A549 (cell line): ENCODE data around the gene QDPR. TPM values are rescaled to one million over a fixed set of nuclear protein-coding genes. Genes with fewer than 3 reads are reported as not detected.
A peak's percentile ranks its signal among the peaks of the same experiment; 100 is the strongest.
"Not testable (repeated sequence)": the region's sequence is repeated elsewhere in the genome, so short reads cannot be mapped to it uniquely, and the experiment has no call there.

Experiments
- ATAC-seq, 2 experiments: fragments of 200-7000 bp in 1 of 2; fragments of >200 bp in 1 of 2; cut with Nextera tagmentation in 1 of 2; cut with Tn5 transposase in 1 of 2; 3 replicates each; pipeline versions ENCODE4 v1.8.0 to v1.9.1; 2018 to 2020; ENCODE audit warnings: mild to moderate bottlenecking in 1 of 2, moderate library complexity in 1 of 2
- CTCF ChIA-PET: fragments of 300-600 bp; sonication (Branson Sonifier 250); formaldehyde crosslinking; extraction: SDS; loops from one replicate; lab custom pipeline; 2021; ENCODE audit warnings: antibody characterized with exemption, inconsistent platforms; lab: Yijun Ruan, JAX
- POLR2A ChIA-PET: fragments of 350-600 bp; formaldehyde crosslinking; extraction: SDS; loops from one replicate; lab custom pipeline; 2021; ENCODE audit warnings: antibody characterized with exemption, inconsistent platforms; lab: Yijun Ruan, JAX
- DNase-seq, 2 experiments: peaks; one replicate each; pipeline versions ENCODE4 v3.0.0 to v3.0.0-alpha.2; 2011 to 2016; ENCODE audit warnings: low read depth in 1 of 2, low spot score in 1 of 2
- FAIRE-seq: peaks from 2 replicates; lab custom pipeline; 2011; peaks lifted over from hg19 to GRCh38; lab: Jason Lieb, UNC
- H3K27ac ChIP-seq, 2 experiments: fragments of >200 bp; sonication (Bioruptor Twin); formaldehyde crosslinking; 3 replicates each; pipeline ENCODE4 v1.5.1; 2016 to 2017
- H3K4me1 ChIP-seq: fragments of >200 bp; sonication (Bioruptor Twin); formaldehyde crosslinking; 3 replicates; pipeline ENCODE4 v1.6.1; 2016
- H3K4me2 ChIP-seq: fragments of >200 bp; sonication (Bioruptor Twin); formaldehyde crosslinking; 3 replicates; pipeline ENCODE4 v1.6.1; 2016
- H3K4me3 ChIP-seq: fragments of >200 bp; sonication (Bioruptor Twin); formaldehyde crosslinking; 3 replicates; pipeline ENCODE4 v1.5.1; 2016
- H3K9me3 ChIP-seq: fragments of >200 bp; sonication (Bioruptor Twin); formaldehyde crosslinking; 3 replicates; pipeline ENCODE4 v1.6.1; 2016
- CBX2 ChIP-seq: fragments of 200-600 bp; sonication (generic); IDR thresholded peaks from 2 replicates; pipeline ENCODE4 v1.6.1; 2016; ENCODE audit warnings: low read depth, mild to moderate bottlenecking, borderline replicate concordance
- CHD2 ChIP-seq: fragments of 150-350 bp; IDR thresholded peaks from 2 replicates; pipeline ENCODE4 v1.6.1; 2014; ENCODE audit warnings: low read length; ENCODE audit not compliant: partially characterized antibody
- FOSL2 ChIP-seq, 2 experiments: fragments of 450-650 bp in 1 of 2; fragments of >200 bp in 1 of 2; sonication (Bioruptor Twin) in 1 of 2; formaldehyde crosslinking; IDR thresholded peaks; 2 replicates each; pipeline versions ENCODE4 v1.5.0 to v1.6.1; 2016 to 2020; ENCODE audit warnings: mild to moderate bottlenecking in 1 of 2, moderate library complexity in 1 of 2
- HOXA7 ChIP-seq: fragments of 250-450 bp; sonication (Bioruptor Pico); IDR thresholded peaks from 2 replicates; pipeline ENCODE4 v1.5.0; 2020; ENCODE audit warnings: mild to moderate bottlenecking, moderate library complexity
- JUN ChIP-seq, 2 experiments: fragments of >200 bp; sonication (Bioruptor Twin); formaldehyde crosslinking; IDR thresholded peaks; 2 replicates in 1 of 2; 3 replicates in 1 of 2; pipeline ENCODE4 v1.6.1; 2016 to 2017
- KDM1A ChIP-seq: fragments of 200-600 bp; sonication (generic); IDR thresholded peaks from 2 replicates; pipeline ENCODE4 v1.6.1; 2016; ENCODE audit warnings: low read depth, mild to moderate bottlenecking
- MAFK ChIP-seq: fragments of 450-650 bp; IDR thresholded peaks from 2 replicates; pipeline ENCODE4 v1.6.1; 2014; ENCODE audit not compliant: partially characterized antibody
- NFE2L2 ChIP-seq: fragments of 150-350 bp; conservative IDR thresholded peaks from 2 replicates; pipeline ENCODE4 v1.6.1; 2014; ENCODE audit warnings: low read length
- RAD21 ChIP-seq, 2 experiments: fragments of >200 bp in 1 of 2; sonication (Bioruptor Twin) in 1 of 2; formaldehyde crosslinking in 1 of 2; IDR thresholded peaks in 1 of 2; conservative IDR thresholded peaks in 1 of 2; 2 replicates in 1 of 2; 3 replicates in 1 of 2; pipeline ENCODE4 v1.6.1; 2012 to 2018; ENCODE audit warnings: inconsistent platforms in 1 of 2
- RARB ChIP-seq: fragments of 250-450 bp; sonication (Bioruptor Pico); IDR thresholded peaks from 2 replicates; pipeline ENCODE4 v1.8.0; 2021; ENCODE audit warnings: mild to moderate bottlenecking, moderate library complexity
- SMC3 ChIP-seq: fragments of >200 bp; sonication (Bioruptor Twin); formaldehyde crosslinking; IDR thresholded peaks from 3 replicates; pipeline ENCODE4 v1.6.1; 2018; ENCODE audit warnings: inconsistent platforms
- SREBF2 ChIP-seq: fragments of 450-650 bp; IDR thresholded peaks from 2 replicates; pipeline ENCODE4 v1.6.1; 2014; ENCODE audit warnings: mild to moderate bottlenecking, moderate library complexity
- TFCP2L1 ChIP-seq: fragments of 250-450 bp; sonication (Bioruptor Pico); IDR thresholded peaks from 2 replicates; pipeline ENCODE4 v1.5.0; 2021; ENCODE audit warnings: mild to moderate bottlenecking
- TP53 ChIP-seq: fragments of 250-450 bp; sonication (Bioruptor Pico); IDR thresholded peaks from 2 replicates; pipeline ENCODE4 v1.5.0; 2021; ENCODE audit warnings: mild to moderate bottlenecking, moderate library complexity
- ZC3H11A ChIP-seq: fragments of 450-650 bp; IDR thresholded peaks from 2 replicates; pipeline ENCODE4 v1.6.1; 2014; ENCODE audit warnings: antibody characterized with exemption, mild to moderate bottlenecking
- ZFP36 ChIP-seq: fragments of 450-650 bp; IDR thresholded peaks from 2 replicates; pipeline ENCODE4 v1.6.1; 2014; ENCODE audit warnings: borderline replicate concordance; ENCODE audit not compliant: partially characterized antibody
- WGBS: methylation state at CpG from one replicate; pipeline ENCODE4 v1.1.6; 2017; ENCODE audit errors: missing lambda C conversion rate; 5-methylcytosine and 5-hydroxymethylcytosine counted together
- polyA plus RNA-seq, 4 experiments: library from polyadenylated mRNA; depleted of rRNA in 3 of 4; stranded (reverse); fragments of >200 nt; fragmentation: RNase III in 1 of 4; extraction: RNeasy Plus Mini Kit Qiagen cat#74134 plus additional on column Dnase treatment in 1 of 4; gene quantifications; 2 replicates in 3 of 4; 3 replicates in 1 of 4; pipeline ENCODE4 v1.2.3, GENCODE V29; 2011 to 2017
- TF ChIP-seq, protein P1 (sequence below): fragments of >200 bp; sonication (Bioruptor Twin); formaldehyde crosslinking; IDR thresholded peaks from 3 replicates; pipeline ENCODE4 v1.5.1; 2016
- TF ChIP-seq, protein P2 (sequence below): IDR thresholded peaks from 2 replicates; pipeline ENCODE4 v1.6.1; 2012
- TF ChIP-seq, protein P3 (sequence below): fragments of 250-450 bp; sonication (Bioruptor Pico); IDR thresholded peaks from 2 replicates; pipeline ENCODE4 v1.5.0; 2021; ENCODE audit warnings: mild to moderate bottlenecking, moderate library complexity, borderline replicate concordance
- TF ChIP-seq, protein P4 (sequence below): fragments of 150-350 bp; IDR thresholded peaks from 2 replicates; pipeline ENCODE4 v1.6.1; 2014; ENCODE audit warnings: low read depth, mild to moderate bottlenecking, low read length

Gene QDPR
- polyA plus RNA-seq, 2 of the 4 experiments (the other 2 are of a cell fraction), result 40.4 to 75.1 TPM

DNA sequence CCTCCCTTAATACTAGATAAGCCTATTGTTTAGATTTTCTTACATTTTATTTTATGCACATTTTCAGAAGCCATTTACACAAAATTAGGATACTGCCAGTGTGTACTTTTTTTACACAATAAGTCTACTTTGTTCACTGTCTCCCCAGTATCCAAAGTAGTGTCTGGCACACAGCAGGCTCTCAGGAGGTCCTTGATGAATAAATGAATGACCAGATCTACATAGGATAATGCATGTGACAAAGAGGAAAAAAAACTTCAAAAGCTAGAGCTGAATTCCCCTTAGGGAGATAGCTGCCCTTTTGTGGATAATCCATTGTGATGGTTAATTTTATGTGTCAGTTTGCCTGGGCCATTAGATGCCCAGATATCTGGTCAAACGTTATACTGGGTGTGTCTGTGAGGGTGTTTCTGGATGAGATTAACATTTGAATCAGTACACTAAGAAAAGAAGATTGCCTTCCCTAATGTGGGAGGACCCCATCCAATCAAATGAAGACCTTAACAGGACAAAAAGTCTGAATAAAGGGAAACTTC is 61.6 kb downstream of the QDPR start (continued):
- TF ChIP-seq NFE2L2 (no peak), RARB (CRISPR knock-in tag) (no peak), KDM1A (no peak), SREBF2 (no peak), CBX2 (no peak), FOSL2 (IDR thresholded peaks at IDR 0.05) (no peak), FOSL2 (CRISPR knock-in tag; IDR thresholded peaks at IDR 0.05) (no peak), ZFP36 (no peak)
- TF ChIP-seq, all 56 proteins: peak for 0

DNA sequence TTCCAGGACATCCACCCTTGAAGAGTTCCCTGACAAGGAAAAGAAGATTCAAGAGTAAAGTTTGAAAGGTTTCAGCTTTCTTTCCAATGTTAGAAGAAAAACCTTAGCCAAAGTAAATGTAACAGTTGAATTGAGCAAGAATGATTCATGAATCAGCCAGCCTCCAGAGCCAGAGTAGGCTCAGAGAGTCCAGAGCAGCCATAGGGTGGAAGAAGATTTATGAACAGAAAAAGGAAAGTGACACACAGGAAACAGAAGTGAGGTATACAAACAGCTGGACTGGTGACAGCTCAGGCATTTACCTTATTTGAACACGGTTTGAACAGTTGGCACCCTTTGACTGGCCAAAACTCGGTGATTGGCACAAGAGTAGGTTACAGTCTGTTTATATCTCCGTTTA is 63.2 kb downstream of the QDPR start:
- Histone ChIP-seq H3K4me2 (no peak overlapping the region), H3K9me3 (no peaks in the 10 kb centered on the region), H3K27ac (no peak overlapping the region), H3K4me1 (no peaks in the 10 kb centered on the region), H3K4me3 (no peak overlapping the region)
- DNase-seq (no peak), ATAC-seq (no peak), FAIRE-seq (no peak)
- CTCF ChIA-PET, result interaction anchor here (1.0 to 1.7 kb wide), 3 partner anchors 22 to 1158 kb away, joined by 3 to 10 read pairs (median 4); no protein-coding TSS in a partner anchor
- TF ChIP-seq KDM1A, result no peak
- 4% methylated on average over 3 of the region's 3 CpGs for WGBS
- POLR2A ChIA-PET, result no interaction called here

DNA sequence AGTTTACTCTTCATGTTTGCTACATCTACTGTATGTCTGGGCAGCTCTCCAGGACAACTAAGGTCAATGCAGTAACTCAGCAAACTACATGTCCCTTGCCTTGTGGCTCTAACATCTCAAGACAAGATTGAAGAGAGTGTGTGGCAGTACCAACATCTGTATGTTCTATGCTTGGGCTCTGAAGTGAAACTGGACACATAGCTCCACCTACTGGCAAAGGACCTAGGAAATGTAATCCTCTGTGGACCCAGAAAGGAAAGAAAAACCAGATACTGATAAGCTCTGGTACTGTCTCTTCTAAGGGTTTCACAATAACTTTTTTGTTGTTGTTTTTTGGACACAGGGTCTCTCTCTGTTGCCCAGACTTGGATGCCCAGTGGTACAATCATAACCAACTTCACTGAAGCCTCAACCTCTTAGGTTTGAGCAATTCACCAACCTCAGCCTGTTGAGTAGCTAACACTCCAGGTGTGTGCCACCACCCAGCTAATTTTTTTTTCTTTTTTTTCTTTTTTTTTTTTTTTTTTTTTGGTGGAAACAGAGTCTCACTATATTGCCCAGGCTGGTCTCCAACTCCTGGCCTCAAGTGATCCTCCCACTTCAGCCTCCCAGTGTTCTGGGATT is 64.1 kb downstream of the QDPR start:
- ATAC-seq, result peak; percentile 94 to 96
- FAIRE-seq, result no peak
- Histone ChIP-seq H3K4me3 (no peak overlapping the region), H3K9me3 (no peaks in the 10 kb centered on the region), H3K4me2 (no peak overlapping the region), H3K4me1 (no peaks in the 10 kb centered on the region), H3K27ac (no peak overlapping the region)
- ChIA-PET POLR2A (interaction anchor here (0.6 kb wide), 1 partner anchor 665 kb away, joined by 4 read pairs; no protein-coding TSS in a partner anchor), CTCF (interaction anchor here (0.6 to 1.9 kb wide), 20 partner anchors 9 to 1170 kb away, joined by 3 to 10 read pairs (median 3); no protein-coding TSS in a partner anchor)
- peak; percentile 26 to 61 for DNase-seq
- no peak for TF ChIP-seq TFCP2L1 (CRISPR knock-in tag)
- TF ChIP-seq SMC3, result peak; percentile 40; the same call in 2 of the 3 replicates
- no peak for TF ChIP-seq ZC3H11A
- peak; percentile 59 to 72; a peak in 3 of 5 replicates for TF ChIP-seq RAD21 (conservative IDR thresholded peaks at IDR 0.05 in 1 of 2, IDR thresholded peaks at IDR 0.05 in 1 of 2)
- TF ChIP-seq, protein P1, sequence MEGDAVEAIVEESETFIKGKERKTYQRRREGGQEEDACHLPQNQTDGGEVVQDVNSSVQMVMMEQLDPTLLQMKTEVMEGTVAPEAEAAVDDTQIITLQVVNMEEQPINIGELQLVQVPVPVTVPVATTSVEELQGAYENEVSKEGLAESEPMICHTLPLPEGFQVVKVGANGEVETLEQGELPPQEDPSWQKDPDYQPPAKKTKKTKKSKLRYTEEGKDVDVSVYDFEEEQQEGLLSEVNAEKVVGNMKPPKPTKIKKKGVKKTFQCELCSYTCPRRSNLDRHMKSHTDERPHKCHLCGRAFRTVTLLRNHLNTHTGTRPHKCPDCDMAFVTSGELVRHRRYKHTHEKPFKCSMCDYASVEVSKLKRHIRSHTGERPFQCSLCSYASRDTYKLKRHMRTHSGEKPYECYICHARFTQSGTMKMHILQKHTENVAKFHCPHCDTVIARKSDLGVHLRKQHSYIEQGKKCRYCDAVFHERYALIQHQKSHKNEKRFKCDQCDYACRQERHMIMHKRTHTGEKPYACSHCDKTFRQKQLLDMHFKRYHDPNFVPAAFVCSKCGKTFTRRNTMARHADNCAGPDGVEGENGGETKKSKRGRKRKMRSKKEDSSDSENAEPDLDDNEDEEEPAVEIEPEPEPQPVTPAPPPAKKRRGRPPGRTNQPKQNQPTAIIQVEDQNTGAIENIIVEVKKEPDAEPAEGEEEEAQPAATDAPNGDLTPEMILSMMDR, result peak; percentile 55

DNA sequence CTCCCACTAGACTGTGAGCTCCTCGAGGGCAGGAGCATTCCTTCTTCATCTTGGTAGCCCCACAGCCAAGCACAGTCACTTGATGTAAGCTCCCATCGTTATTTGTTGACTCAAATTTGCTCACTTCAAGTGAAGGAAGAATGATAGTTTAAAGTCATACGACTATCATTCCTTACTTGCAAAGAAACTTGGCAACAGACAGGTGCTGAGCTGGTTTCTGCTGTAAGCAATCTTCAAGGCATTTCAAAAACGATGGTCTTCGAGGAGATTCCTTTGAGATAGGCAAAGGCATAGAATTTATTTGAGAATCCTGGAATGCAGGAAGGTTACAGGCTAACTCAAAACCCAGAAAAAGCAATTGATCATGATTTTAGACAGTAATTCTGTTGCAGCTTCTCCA is 64.8 kb downstream of the QDPR start:
- TF ChIP-seq JUN (IDR thresholded peaks at IDR 0.05) (no peak), CHD2 (no peak), SREBF2 (no peak), MAFK (no peak), TP53 (CRISPR knock-in tag) (no peak), NFE2L2 (no peak), HOXA7 (no peak), RAD21 (conservative IDR thresholded peaks at IDR 0.05 in 1 of 2, IDR thresholded peaks at IDR 0.05 in 1 of 2) (no peak)
- TF ChIP-seq, protein P2, sequence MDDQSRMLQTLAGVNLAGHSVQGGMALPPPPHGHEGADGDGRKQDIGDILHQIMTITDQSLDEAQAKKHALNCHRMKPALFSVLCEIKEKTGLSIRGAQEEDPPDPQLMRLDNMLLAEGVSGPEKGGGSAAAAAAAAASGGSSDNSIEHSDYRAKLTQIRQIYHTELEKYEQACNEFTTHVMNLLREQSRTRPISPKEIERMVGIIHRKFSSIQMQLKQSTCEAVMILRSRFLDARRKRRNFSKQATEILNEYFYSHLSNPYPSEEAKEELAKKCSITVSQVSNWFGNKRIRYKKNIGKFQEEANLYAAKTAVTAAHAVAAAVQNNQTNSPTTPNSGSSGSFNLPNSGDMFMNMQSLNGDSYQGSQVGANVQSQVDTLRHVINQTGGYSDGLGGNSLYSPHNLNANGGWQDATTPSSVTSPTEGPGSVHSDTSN, result no peak
- TF ChIP-seq, protein P3, sequence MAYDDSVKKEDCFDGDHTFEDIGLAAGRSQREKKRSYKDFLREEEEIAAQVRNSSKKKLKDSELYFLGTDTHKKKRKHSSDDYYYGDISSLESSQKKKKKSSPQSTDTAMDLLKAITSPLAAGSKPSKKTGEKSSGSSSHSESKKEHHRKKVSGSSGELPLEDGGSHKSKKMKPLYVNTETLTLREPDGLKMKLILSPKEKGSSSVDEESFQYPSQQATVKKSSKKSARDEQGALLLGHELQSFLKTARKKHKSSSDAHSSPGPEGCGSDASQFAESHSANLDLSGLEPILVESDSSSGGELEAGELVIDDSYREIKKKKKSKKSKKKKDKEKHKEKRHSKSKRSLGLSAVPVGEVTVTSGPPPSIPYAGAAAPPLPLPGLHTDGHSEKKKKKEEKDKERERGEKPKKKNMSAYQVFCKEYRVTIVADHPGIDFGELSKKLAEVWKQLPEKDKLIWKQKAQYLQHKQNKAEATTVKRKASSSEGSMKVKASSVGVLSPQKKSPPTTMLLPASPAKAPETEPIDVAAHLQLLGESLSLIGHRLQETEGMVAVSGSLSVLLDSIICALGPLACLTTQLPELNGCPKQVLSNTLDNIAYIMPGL (CRISPR knock-in tag), result no peak
- TF ChIP-seq, protein P4, sequence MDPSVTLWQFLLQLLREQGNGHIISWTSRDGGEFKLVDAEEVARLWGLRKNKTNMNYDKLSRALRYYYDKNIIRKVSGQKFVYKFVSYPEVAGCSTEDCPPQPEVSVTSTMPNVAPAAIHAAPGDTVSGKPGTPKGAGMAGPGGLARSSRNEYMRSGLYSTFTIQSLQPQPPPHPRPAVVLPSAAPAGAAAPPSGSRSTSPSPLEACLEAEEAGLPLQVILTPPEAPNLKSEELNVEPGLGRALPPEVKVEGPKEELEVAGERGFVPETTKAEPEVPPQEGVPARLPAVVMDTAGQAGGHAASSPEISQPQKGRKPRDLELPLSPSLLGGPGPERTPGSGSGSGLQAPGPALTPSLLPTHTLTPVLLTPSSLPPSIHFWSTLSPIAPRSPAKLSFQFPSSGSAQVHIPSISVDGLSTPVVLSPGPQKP, result no peak
- Histone ChIP-seq H3K4me1 (no peaks in the 10 kb centered on the region), H3K27ac (no peak overlapping the region), H3K4me3 (no peak overlapping the region), H3K4me2 (no peak overlapping the region), H3K9me3 (no peaks in the 10 kb centered on the region)
- no peak for DNase-seq
- 0% methylated on average over 5 of the region's 5 CpGs for WGBS
- ChIA-PET CTCF (interaction anchor here (0.6 to 1.9 kb wide), 12 partner anchors 10 to 1159 kb away, joined by 3 to 8 read pairs (median 4); no protein-coding TSS in a partner anchor), POLR2A (no interaction called here)
- no peak for FAIRE-seq
- ATAC-seq, result no peak

DNA sequence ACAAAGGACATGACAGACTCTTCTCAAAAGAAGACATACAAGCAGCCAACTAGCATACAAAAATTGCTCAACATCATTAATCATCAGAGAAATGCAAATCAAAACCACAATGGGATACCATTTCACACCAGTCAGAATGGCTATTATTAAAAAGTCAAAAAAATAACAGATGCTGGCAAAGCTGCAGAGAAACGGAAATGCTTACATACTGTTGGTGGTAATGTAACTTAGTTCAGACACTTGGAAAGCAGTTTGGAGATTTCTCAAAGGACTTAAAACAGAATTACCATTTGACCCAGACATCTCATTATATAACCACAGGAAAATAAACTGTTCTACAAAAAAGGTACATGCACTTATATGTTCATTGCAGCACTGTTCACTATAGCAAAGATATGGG is 69.4 kb downstream of the QDPR start:
- ATAC-seq, FAIRE-seq, POLR2A ChIA-PET, H3K4me1 ChIP-seq, H3K9me3 ChIP-seq, H3K4me2 ChIP-seq, H3K4me3 ChIP-seq, DNase-seq, H3K27ac ChIP-seq, CTCF ChIA-PET: not testable (repeated sequence)
- WGBS, result 0% methylated on average over 1 of the region's 1 CpG
